Stimulated activated CD4-positive, alpha-beta T cell treated with anti-CD3 and anti-CD28 coated beads, TNF-alpha, amount 100 ng/mL, for 1 hour (primary cell): ENCODE measurements around the gene AIP.
"Not testable (repeated sequence)": the region's sequence is repeated elsewhere in the genome, so short reads cannot be mapped to it uniquely, and the experiment has no call there.

ENCODE experiments used
- DNase-seq, 3 donors: peaks; one replicate each; pipeline ENCODE4 v3.0.0-alpha.2; 2020; ENCODE audit warnings: low read depth in 3 of 3, low spot score in 1 of 3

AIP gene

GRCh38 chr11:67468456-67468758 is 14.4 kb upstream of the AIP start:
- DNase-seq, result no peak

- DNase-seq, result peak; percentile 88 to 95 (median 90)
Measured at GRCh38 chr11:67468759-67469507, 13.9 kb upstream of the AIP start, which contains the start of gene TMEM134. Gene TMEM134 (minus strand): TSS chr11:67469251. CDS start chr11:67469192, 59 bp downstream.

- DNase-seq, result no peak
Measured at GRCh38 chr11:67469508-67469811, 13.4 kb upstream of the AIP start.

GRCh38 chr11:67470337-67471002 is 12.4 kb upstream of the AIP start:
- no peak for DNase-seq

- DNase-seq, result no peak
Measured at GRCh38 chr11:67472882-67473281, 9.9 kb upstream of the AIP start.

- DNase-seq, result not testable (repeated sequence)
Measured at GRCh38 chr11:67476692-67477091, 6.1 kb upstream of the AIP start.

- DNase-seq, result not testable (repeated sequence)
Measured at GRCh38 chr11:67477344-67478050, 5.3 kb upstream of the AIP start.

- DNase-seq, result no peak
Measured at GRCh38 chr11:67482275-67482826, 475 bp upstream of the AIP start.

- DNase-seq, result no peak
Measured at GRCh38 chr11:67483831-67484665, 1.2 kb downstream of the AIP start.

- peak in 1 of 3 donors; percentile 56 for DNase-seq
Measured at GRCh38 chr11:67484847-67485311, 2.1 kb downstream of the AIP start.

- not testable (repeated sequence) for DNase-seq
Measured at GRCh38 chr11:67485873-67486361, 3.1 kb downstream of the AIP start.

- no peak for DNase-seq
Measured at GRCh38 chr11:67486481-67487195, 3.8 kb downstream of the AIP start.

- DNase-seq, result no peak
Measured at GRCh38 chr11:67489203-67489884, 6.5 kb downstream of the AIP start.

GRCh38 chr11:67489885-67490726 is 7.3 kb downstream of the AIP start:
- no peak for DNase-seq

- no peak for DNase-seq
Measured at GRCh38 chr11:67490727-67491065, 7.9 kb downstream of the AIP start.

- no peak for DNase-seq
Measured at GRCh38 chr11:67491276-67492068, 8.6 kb downstream of the AIP start.

- no peak for DNase-seq
Measured at GRCh38 chr11:67492069-67492727, 9.4 kb downstream of the AIP start.
